HCT116 (cell line): ENCODE data around the gene NDUFA11. TPM values are rescaled to one million over a fixed set of nuclear protein-coding genes. Genes with fewer than 3 reads are reported as not detected.

Experiments
- ATAC-seq: fragments of 200-7000 bp; cut with Tn5 transposase; 2 replicates; pipeline ENCODE4 v1.9.1; 2020; ENCODE audit warnings: mild to moderate bottlenecking, moderate library complexity
- BruUV-seq: library from RNA; stranded (reverse); fragments of 400-500 nt; replicated peaks from 2 replicates; lab custom pipeline; 2021; lab: Mats Ljungman, UMichigan
- CTCF ChIA-PET: fragments of 300-600 bp; sonication (Branson Sonifier 250); formaldehyde crosslinking; loops from one replicate; lab custom pipeline; 2021; ENCODE audit warnings: antibody characterized with exemption; lab: Charles Lee
- POLR2A ChIA-PET: fragments of 300-600, 350-600 bp; sonication (Branson Sonifier 250); formaldehyde crosslinking; loops from one replicate; lab custom pipeline; 2021; ENCODE audit warnings: antibody characterized with exemption; lab: Charles Lee
- RAD21 ChIA-PET, 2 experiments: fragments of 300-600 bp; sonication (Branson Sonifier 250); formaldehyde crosslinking; loops; one replicate each; lab custom pipeline; 2023; ENCODE audit warnings: low total read pairs in 2 of 2; ENCODE audit not compliant: uncharacterized antibody in 2 of 2, unreplicated experiment in 2 of 2, low non-redundant PET in 1 of 2; lab: Charles Lee
- DNase-seq: peaks from one replicate; pipeline ENCODE4 v3.0.0-alpha.2; 2010; ENCODE audit warnings: low read depth, low spot score
- H2AFZ ChIP-seq: fragments of 200-600 bp; shearing (Covaris generic), sonication (generic); 2 replicates; pipeline ENCODE4 v1.6.1; 2017; ENCODE audit warnings: low read depth, mixed run types, mixed read lengths, antibody characterized with exemption, low read length; ENCODE audit not compliant: poor library complexity, severe bottlenecking
- H3K27ac ChIP-seq: 2 replicates; pipeline ENCODE4 v1.5.1; 2012; ENCODE audit warnings: low read depth, low read length
- H3K27me3 ChIP-seq: fragments of 200-600 bp; sonication (generic); 2 replicates; pipeline ENCODE4 v1.6.1; 2016; ENCODE audit warnings: mixed run types, low read length, mixed read lengths; ENCODE audit not compliant: insufficient read depth
- H3K36me3 ChIP-seq, 2 experiments: fragments of 200-500 bp in 1 of 2; fragments of 200-600 bp in 1 of 2; sonication (Bioruptor generic) in 1 of 2; sonication (generic) in 1 of 2; 2 replicates each; pipeline versions ENCODE4 v1.5.1 to v1.6.1; 2014 to 2016; ENCODE audit warnings: low read length in 2 of 2, inconsistent platforms in 1 of 2, mixed read lengths in 1 of 2, mixed run types in 1 of 2; ENCODE audit not compliant: insufficient read depth in 2 of 2, control insufficient read depth in 1 of 2
- H3K4me1 ChIP-seq, 2 experiments: fragments of 200-600 bp in 1 of 2; sonication (generic) in 1 of 2; 2 replicates each; pipeline versions ENCODE4 v1.5.1 to v1.6.1; 2012 to 2017; ENCODE audit warnings: low read length in 2 of 2, inconsistent platforms in 1 of 2, mild to moderate bottlenecking in 1 of 2, mixed read lengths in 1 of 2, mixed run types in 1 of 2, moderate library complexity in 1 of 2; ENCODE audit not compliant: insufficient read depth in 2 of 2, control insufficient read depth in 1 of 2
- H3K4me2 ChIP-seq: fragments of 200-600 bp; sonication (generic); 2 replicates; pipeline ENCODE4 v1.6.1; 2017; ENCODE audit warnings: mixed run types, low read length, mixed read lengths
- H3K4me3 ChIP-seq, 2 experiments: fragments of 200-600 bp in 1 of 2; sonication (generic) in 1 of 2; replicated peaks in 1 of 2; 2 replicates each; pipeline ENCODE4 v1.5.1; 2011 to 2016; ENCODE audit warnings: low read length in 2 of 2, control low read depth in 1 of 2, low read depth in 1 of 2, mild to moderate bottlenecking in 1 of 2, mixed read lengths in 1 of 2, mixed run types in 1 of 2
- H3K79me2 ChIP-seq: fragments of 200-600 bp; sonication (generic); 2 replicates; pipeline ENCODE4 v1.6.1; 2017; ENCODE audit warnings: mild to moderate bottlenecking, mixed run types, low read length, moderate library complexity, mixed read lengths; ENCODE audit not compliant: insufficient read depth
- H3K9ac ChIP-seq: fragments of 200-600 bp; sonication (generic); 2 replicates; pipeline ENCODE4 v1.6.1; 2016; ENCODE audit warnings: low read length, mixed read lengths
- H3K9me2 ChIP-seq: fragments of 200-600 bp; sonication (generic), shearing (Covaris generic); 2 replicates; pipeline ENCODE4 v1.6.1; 2017; ENCODE audit warnings: mixed run types, mild to moderate bottlenecking, moderate library complexity; ENCODE audit not compliant: insufficient read depth
- H3K9me3 ChIP-seq, 2 experiments: fragments of 200-500 bp in 1 of 2; fragments of 200-600 bp in 1 of 2; sonication (Bioruptor generic) in 1 of 2; sonication (generic) in 1 of 2; 2 replicates each; pipeline ENCODE4 v1.6.1; 2014 to 2017; ENCODE audit warnings: low read length in 2 of 2, mixed read lengths in 2 of 2, inconsistent platforms in 1 of 2, low read depth in 1 of 2, mild to moderate bottlenecking in 1 of 2, mixed run types in 1 of 2, moderate library complexity in 1 of 2; ENCODE audit not compliant: control insufficient read depth in 1 of 2, insufficient read depth in 1 of 2
- H4K20me1 ChIP-seq: fragments of 200-600 bp; sonication (generic), shearing (Covaris generic); 2 replicates; pipeline ENCODE4 v1.6.1; 2017; ENCODE audit warnings: mixed run types, mild to moderate bottlenecking, moderate library complexity; ENCODE audit not compliant: insufficient read depth
- CBX3 ChIP-seq: IDR thresholded peaks from 2 replicates; pipeline ENCODE4 v1.6.1; 2012; ENCODE audit warnings: low read depth
- CEBPB ChIP-seq: IDR thresholded peaks from 2 replicates; pipeline ENCODE4 v1.6.1; 2012; ENCODE audit warnings: low read depth
- EZH2 ChIP-seq: fragments of 200-600 bp; sonication (generic); IDR thresholded peaks from 2 replicates; pipeline ENCODE4 v1.6.1; 2017; ENCODE audit warnings: antibody characterized with exemption, mixed run types
- RAD21 ChIP-seq: IDR thresholded peaks from 2 replicates; pipeline ENCODE4 v1.6.1; 2012; ENCODE audit warnings: low read depth, mild to moderate bottlenecking
- REST ChIP-seq: IDR thresholded peaks from 2 replicates; pipeline ENCODE4 v1.6.1; 2012; ENCODE audit warnings: low read depth
- SRF ChIP-seq: IDR thresholded peaks from 2 replicates; pipeline ENCODE4 v1.6.1; 2012; ENCODE audit warnings: low read depth
- ZNF274 ChIP-seq: fragments of 200-500 bp; sonication (Bioruptor generic); IDR thresholded peaks from 2 replicates; pipeline ENCODE4 v1.6.1; 2014; ENCODE audit warnings: mild to moderate bottlenecking, low read depth, low read length, inconsistent platforms
- intact Hi-C: fragments of 100-400 bp; cut with micrococcal nuclease; formaldehyde crosslinking; loops from 2 replicates; pipeline ENCODE4 v1.10.0; 2022
- total RNA-seq: library from RNA; stranded (reverse); gene quantifications from one replicate; pipeline ENCODE4 v1.2.1, GENCODE V29; 2021; ENCODE audit not compliant: unreplicated experiment

The NDUFA11 gene
- total RNA-seq, 1 experiment from 2014 or later, result 311 TPM

GRCh38 chr19:5921516-5922160, 18.0 kb upstream of the NDUFA11 start:
- H3K27me3 ChIP-seq, result no peaks in the 10 kb centered on the region
- RAD21 ChIA-PET, result no interaction called here
- no peak overlapping the region for H3K4me2 ChIP-seq
- H3K9me2 ChIP-seq, result no peaks in the 10 kb centered on the region
- ATAC-seq, result no peak
- TF ChIP-seq CBX3 (no peak), REST (no peak), EZH2 (no peak), RAD21 (no peak), CEBPB (no peak), SRF (no peak), ZNF274 (no peak)
- H3K36me3 ChIP-seq, result peaks cover 25 to 36% of the 10 kb centered on the region in 2 experiments; a peak in 3 of 4 replicates
- H3K4me1 ChIP-seq, result no peaks in the 10 kb centered on the region
- H2AFZ ChIP-seq, result no peak overlapping the region
- no peak overlapping the region for H3K4me3 ChIP-seq
- intact Hi-C loops, result no loop called here
- H3K79me2 ChIP-seq, result no peaks in the 10 kb centered on the region
- no peak overlapping the region for H3K9ac ChIP-seq
- POLR2A ChIA-PET, result no interaction called here
- H3K27ac ChIP-seq, result no peak overlapping the region
- no peaks in the 10 kb centered on the region for H4K20me1 ChIP-seq
- no peak for DNase-seq
- H3K9me3 ChIP-seq, result no peaks in the 10 kb centered on the region
- BruUV-seq, result TSS peak; percentile 21
- CTCF ChIA-PET, result no interaction called here
